AG20443 (cell line): Measurements from ENCODE around the gene SLC35B4.

Experiments used
- DNase-seq: peaks from one replicate; pipeline ENCODE4 v3.0.0; 2012; ENCODE audit warnings: low spot score, mixed read lengths

The SLC35B4 gene

DNA sequence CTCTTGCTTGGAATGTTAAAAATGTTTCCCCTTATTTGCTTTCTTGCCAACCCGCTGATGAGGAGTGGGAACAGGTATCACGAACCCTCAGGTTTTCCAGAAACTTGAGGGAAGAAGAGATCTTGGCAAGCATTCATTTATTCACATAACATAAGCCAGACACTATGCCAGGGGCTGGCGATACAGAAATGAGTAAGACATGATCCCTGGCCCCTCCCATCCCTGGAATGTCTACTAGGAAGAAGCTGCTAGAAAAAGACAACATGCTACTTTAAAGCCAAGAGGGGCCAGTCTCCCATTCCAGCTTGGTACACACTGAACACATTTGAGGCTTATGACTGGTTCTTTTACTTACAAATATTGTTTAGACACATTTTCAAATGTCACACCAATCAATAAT is 26.4 kb downstream of the SLC35B4 start:
- DNase-seq, result peak; percentile 73

DNA sequence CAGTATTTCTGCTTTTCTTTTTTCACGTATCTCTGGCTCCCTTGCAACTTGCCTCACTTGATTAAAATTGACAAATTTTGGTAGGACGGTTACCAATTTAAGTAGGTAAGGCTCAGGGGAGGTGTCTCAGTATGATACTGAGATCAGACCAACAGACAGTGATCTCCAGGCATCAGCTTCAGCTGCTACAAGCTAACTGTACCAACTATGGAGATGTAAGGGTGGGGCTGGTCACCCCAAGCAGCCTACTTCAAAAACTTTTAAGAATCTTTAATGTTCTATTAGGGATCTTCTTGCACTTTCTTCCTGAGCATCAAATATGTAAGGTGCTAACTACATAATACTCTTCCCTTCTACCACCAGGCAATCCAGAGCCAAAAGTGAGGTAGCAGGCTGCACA is 26.9 kb downstream of the SLC35B4 start:
- no peak for DNase-seq

DNA sequence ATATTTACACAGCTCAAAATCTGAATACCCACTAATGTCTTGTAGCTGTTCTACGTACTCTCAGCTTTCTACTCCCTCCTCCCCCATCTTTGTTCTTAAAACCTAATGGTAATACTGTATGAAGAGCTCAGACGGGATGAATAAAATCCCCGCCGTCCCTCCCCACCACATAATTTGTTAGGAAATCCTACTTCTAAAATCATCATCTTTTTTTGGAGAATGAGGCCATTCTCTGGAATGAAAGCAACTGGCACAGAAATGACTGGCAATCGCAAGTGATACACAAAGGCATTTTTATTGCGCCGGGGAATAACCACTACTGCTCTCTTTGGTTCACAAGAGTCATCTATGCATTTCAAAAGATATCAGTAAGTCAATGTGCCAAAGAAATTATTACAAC is 27.3 kb downstream of the SLC35B4 start:
- DNase-seq, result peak; percentile 48

DNA sequence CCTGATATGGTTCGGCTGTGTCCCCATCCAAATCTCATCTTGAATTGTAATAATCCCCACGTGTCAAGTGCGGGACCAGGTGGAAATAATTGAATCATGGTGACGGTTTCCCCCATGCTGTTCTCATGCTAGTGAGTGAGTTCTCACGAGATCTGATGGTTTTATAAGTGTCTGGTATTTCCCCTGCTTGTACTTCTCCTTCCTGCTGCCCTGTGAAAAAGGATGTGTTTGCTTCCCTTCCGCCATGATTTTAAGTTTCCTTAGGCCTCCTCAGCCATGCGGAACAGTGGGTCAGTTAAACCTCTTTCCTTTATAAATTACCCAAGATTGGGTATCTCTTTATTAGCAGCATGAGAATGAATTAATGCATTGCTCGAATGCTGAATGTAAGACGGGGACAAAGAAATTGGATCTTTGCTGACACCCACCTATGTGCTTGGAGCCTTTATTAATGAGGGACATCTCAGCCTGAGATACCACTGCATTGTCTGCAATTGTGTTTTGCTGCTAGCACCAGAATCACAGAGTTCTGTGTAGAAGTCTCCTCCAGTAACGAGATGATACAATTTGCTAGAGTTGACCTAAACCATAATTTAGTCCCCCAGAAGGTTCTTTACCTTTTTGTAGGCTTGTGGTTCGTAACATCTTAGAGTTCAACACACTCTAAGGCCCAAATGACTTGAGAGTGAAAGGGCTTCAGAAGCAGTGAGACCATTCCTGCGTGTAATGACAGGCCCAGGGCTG is 28.6 kb downstream of the SLC35B4 start:
- DNase-seq, result no peak

DNA sequence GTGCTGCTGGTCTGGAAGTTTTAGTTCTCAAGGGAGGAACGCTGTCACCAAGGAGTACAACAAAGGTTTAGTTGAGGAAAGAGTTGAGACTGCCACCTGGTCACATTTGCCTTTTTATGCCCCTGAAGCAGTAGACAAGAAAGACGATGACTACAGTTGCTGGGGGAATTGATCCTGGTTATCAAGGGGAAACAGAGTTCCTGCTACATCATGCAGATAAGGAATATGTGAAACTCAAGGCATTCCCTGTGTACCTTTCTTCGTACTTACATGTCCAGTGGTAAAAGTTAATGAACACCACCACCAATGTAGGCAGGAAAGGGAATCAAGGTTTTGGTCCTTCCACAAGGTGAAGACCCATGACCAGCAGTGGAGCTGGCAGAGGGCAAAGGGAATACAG is 31.8 kb downstream of the SLC35B4 start:
- DNase-seq, result no peak

DNA sequence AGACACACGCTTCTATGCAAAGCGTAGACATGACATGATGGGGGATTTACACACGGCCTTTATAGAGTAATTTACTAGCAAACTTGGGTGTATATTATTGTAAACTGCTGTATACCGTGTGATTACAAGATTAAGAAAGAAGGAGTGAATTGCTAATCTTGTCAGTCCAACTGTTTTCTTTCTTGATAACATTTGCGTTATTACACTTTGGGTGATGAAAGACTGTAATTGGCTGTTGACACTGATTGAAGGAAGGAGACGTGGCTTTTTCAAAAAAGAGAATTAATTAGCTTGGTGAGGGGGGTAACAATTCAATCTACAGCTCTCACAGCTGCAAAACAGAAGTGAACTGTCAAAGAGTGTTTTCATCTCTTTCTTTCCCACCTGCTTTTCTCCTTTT is 32.7 kb downstream of the SLC35B4 start:
- no peak for DNase-seq

DNA sequence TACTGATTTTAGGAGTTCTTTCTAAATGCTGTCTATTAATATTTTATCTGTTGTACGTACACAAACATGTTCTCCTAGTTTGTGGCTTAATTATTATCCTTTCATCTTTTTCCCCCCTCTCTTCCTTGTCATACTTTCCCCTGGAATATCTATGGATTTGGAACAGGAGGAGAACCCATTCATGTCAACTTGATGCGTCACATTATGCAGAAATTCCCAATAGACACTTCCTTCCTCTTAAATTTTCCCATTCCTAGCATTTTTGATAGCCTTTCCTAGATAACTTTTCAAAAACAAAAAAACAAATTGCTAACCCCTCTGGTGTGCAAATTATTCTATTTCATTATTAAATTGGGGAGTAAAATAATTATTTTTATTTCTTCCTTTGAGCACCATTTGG is 36.2 kb downstream of the SLC35B4 start:
- no peak for DNase-seq

DNA sequence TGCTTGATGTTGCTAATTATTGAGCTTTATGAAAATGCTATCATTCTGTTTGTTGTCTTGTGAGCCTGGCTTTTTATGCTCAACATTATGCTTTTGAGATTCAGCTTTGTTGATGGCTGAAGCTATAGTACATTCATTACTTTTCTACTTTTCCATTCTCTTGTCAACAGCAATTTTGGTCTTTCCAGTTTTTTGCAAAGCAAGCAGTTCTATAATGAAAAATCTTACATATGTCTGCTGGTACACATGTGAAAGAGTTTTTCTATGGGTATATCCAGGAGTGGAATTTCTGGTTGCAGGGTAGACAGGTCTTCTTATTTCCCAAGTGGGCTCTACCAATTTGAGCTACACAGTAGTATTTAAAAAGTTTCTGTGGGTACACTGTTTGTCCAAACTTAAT is 36.8 kb downstream of the SLC35B4 start:
- DNase-seq, result no peak

DNA sequence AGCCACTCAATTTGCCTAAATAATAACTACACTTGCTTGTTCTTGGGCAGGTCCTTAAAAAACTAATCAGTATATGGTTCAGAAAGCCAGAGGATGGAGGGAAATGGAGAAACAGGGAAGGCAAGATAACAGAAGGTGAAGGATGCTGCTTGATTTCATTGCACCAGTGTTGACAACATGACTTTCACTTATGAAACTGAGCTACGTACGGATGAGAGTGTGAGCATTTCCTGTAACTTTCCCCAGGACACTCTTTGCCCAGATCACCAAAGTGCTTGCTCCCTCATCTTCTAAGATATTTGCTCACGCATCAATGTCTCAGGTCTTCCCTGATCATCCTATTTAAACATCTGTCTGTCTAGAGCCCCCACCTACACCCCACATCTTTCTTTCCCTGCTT is 37.4 kb downstream of the SLC35B4 start:
- no peak for DNase-seq

DNA sequence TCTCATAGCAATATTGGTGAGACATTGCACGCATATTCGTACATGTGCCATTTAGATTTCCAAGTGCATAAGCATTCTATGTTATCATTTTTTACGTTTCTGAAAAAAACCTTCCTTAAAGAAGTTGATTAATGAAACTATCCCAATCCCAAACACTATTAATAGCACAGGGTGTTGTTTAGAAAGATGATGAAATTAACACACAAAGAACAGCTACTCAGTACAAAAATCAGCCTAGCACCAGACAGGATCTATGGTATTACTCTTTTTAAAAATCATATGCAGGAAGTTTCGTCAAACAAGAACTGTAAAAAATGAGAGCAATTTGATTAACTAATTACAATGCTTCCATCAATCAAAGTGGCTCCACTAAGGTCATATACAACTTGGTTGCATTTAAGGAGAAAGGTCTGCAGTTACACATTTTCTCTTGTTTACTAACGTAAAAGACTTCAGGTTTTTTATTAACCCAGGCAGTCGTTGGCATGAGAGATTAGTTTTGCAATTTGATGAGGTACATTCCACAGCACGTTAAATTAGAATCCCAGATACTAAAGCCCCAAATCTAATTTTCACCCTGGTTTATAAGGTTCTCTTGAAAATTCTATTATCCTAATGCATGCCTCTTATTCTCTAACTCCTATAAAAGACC is 38.1 kb downstream of the SLC35B4 start:
- DNase-seq, result no peak

DNA sequence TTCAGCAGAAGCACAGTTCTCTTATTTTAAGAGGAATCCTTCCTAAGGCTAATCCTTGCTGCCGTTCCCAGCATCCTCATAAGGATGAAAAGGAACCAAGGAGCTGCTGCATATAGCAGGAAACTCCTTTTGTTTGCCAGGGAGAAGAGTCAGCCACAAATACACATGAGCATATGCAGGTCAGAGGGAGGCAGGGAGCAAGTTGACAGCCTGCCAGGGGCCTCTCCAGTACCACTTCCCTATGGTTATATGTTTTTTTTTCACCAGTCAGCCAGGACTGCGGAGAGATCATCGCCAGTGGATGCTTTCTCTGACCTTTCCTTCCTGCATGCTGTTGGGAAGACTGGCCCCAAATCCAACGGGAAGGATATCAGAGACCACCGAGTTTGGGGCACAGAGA is 39.8 kb downstream of the SLC35B4 start:
- no peak for DNase-seq

DNA sequence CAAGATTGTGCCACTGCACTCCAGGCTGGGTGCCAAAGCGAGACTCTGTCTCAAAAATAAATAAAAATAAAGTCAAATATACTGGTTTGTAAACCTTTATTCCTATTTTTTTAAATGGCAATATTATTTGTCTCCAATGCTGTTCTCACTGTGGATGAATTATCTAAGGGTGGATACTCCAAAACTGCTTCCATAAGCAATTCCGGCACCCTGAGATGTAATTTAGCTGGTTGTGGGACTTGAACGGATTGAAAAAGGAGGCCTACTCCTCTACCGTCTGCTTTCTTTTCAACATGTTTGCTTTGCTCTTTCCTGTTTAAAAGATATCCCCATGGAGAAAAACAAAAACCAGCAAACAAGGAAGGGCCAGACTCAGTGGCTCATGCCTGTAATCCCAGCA is 54.4 kb downstream of the SLC35B4 start:
- no peak for DNase-seq

DNA sequence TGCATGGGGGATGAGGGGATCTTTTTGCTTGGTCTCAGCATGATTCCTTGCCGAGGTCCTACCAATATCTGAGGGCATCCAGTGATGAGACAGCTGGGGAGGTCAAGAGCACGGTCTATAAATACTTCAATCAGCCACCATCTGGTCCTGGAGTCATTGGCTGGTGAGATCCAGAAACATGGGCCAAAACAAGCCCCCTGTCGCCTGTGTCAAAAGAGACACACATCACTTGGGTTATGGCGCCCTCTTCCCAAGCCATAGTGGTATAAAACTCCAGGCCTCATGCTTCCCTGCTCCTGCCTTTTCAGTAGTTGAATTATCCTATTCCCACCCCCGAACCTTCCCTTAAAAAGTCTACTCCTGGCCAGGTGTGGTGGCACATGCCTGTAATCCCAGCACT is 60.9 kb downstream of the SLC35B4 start:
- no peak for DNase-seq

DNA sequence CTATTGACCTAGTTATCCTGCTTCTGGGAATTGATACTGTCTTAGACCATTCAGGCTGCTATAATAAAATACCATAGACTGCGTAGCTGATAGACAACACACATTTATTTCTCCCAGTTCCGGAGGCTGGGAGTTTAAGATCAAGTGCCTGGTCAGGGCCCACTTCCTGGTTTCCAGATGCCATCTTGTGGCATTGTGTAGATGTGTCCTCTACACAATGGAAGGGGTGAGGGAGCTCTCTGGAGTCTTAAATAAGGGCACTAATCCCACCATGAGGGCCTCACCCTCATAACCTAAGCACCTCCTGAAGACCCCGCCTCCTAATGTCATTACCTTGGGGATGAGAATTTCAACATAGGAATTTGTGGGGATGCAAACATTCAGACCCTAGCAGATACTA is 62.4 kb downstream of the SLC35B4 start:
- DNase-seq, result no peak

DNA sequence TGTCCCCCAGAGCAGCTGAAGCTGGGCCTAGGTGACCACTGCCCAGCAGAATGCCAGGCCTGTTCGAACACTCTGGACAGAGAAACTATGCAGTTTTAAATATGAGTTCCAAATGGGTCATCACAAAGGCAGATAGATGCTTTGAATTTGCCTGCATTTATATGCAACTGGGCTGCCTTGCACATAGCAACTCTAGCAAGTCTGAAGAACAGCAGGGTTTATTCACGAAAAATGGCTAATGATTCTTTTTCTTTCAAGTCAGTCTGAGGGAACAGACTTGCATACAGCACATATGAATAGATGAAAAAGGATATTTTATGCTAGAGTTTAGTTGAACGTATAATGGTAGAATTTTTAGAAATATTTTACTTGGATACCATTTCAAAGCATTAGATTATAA is 68.5 kb downstream of the SLC35B4 start:
- no peak for DNase-seq

DNA sequence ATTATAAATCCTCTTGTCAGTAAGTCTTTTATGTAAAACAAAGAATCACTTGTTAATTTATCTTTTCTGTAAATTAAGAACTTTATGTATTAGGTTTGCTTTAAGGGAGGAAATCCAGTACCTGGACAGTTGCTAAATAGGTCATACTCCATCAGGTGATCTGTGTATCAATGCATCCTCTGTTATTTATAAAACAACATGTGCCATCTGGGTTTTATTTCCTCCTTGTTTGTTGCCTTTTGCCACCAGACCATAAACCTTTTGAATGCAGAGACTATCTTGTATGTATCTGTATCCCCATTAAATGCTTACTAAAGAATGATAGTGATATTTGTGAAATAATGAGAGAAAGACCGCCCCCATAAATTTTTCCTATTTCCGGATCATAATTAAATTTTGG is 70.0 kb downstream of the SLC35B4 start:
- DNase-seq, result no peak

DNA sequence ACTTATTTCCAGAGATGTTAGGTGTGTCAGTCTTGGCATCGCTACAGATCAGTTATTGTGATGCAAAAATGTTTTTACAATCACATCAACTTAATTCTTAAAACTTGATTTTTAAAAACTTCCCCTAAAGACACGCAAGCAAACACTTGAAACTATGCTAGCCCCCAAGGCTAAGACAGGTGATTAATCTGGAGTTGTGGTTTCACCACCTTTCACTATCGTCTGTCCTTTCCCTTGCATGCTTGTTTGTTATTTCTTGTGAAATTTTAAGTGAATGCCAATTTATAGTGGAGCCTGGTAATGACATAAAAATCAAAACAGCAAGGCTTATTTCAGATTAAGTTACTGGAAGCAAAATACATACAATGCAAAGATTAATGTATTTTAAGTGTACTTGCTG is 70.4 kb downstream of the SLC35B4 start:
- no peak for DNase-seq

DNA sequence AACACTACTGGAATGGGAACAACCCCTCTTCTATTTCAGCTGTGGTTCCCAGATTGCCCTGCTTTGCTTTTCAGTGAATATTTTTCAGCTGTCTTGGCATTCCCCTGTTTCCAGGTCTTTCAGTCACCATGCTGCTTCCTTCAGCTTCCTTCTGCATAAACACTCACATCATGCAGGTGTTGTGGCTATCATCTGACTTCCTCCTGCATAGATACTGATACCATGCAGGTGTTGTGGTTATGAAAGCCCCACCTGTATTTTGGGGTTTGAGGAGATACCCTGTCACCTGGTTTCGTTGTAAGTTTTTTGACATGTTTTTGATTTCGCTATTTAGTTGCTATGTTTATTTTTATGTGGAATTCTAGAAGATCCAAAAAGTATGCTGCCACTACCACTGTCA is 71.5 kb downstream of the SLC35B4 start:
- DNase-seq, result no peak
